Common myeloid progenitor, CD34-positive (primary cell): Measurements from ENCODE around the gene MRPS10.
"Not testable (repeated sequence)": the region's sequence is repeated elsewhere in the genome, so short reads cannot be mapped to it uniquely, and the experiment has no call there.

ENCODE experiments used
- CTCF ChIA-PET: fragments of 350-600 bp; sonication (Branson Sonifier 250); formaldehyde crosslinking; loops from one replicate; lab custom pipeline; 2021; ENCODE audit warnings: antibody characterized with exemption; lab: Charles Lee
- POLR2A ChIA-PET: fragments of 350-600 bp; sonication (Branson Sonifier 250); formaldehyde crosslinking; loops from one replicate; lab custom pipeline; 2021; ENCODE audit warnings: antibody characterized with exemption; lab: Charles Lee
- DNase-seq, 3 donors: peaks; one replicate each; pipeline versions ENCODE4 v3.0.0 to v3.0.0-alpha.2; 2013
- H3K27ac ChIP-seq, 2 experiments: 1 replicate in 1 of 2; 2 replicates in 1 of 2; pipeline ENCODE4 v1.7.0; 2013; ENCODE audit warnings: inconsistent platforms in 2 of 2, low read length in 2 of 2, mild to moderate bottlenecking in 2 of 2, low read depth in 1 of 2, moderate library complexity in 1 of 2; ENCODE audit not compliant: severe bottlenecking in 2 of 2, insufficient read depth in 1 of 2, poor library complexity in 1 of 2
- H3K27me3 ChIP-seq, 5 experiments: replicated peaks in 2 of 5; 1 replicate in 3 of 5; 2 replicates in 2 of 5; pipeline versions ENCODE4 v1.6.1 to v1.7.0; 2013; ENCODE audit warnings: low read length in 4 of 5, mild to moderate bottlenecking in 2 of 5, moderate library complexity in 2 of 5, inconsistent platforms in 1 of 5; ENCODE audit not compliant: insufficient read depth in 5 of 5, control insufficient read depth in 4 of 5
- H3K36me3 ChIP-seq, 4 experiments: 1 replicate in 2 of 4; 2 replicates in 2 of 4; pipeline versions ENCODE4 v1.6.1 to v1.7.0; 2013; ENCODE audit warnings: low read length in 3 of 4, control low read depth in 1 of 4, mild to moderate bottlenecking in 1 of 4; ENCODE audit not compliant: control insufficient read depth in 4 of 4, insufficient read depth in 4 of 4
- H3K4me1 ChIP-seq, 4 experiments: 1 replicate in 3 of 4; 2 replicates in 1 of 4; pipeline versions ENCODE4 v1.6.1 to v1.7.1; 2013; ENCODE audit warnings: low read length in 3 of 4, mild to moderate bottlenecking in 3 of 4, control low read depth in 1 of 4, inconsistent platforms in 1 of 4, moderate library complexity in 1 of 4; ENCODE audit not compliant: control insufficient read depth in 4 of 4, insufficient read depth in 4 of 4; ENCODE audit errors: control extremely low read depth in 1 of 4
- H3K4me3 ChIP-seq, 7 experiments: 1 replicate in 4 of 7; 2 replicates in 3 of 7; pipeline versions ENCODE4 v1.5.1 to v1.7.0; 2013; ENCODE audit warnings: mild to moderate bottlenecking in 7 of 7, low read length in 6 of 7, moderate library complexity in 6 of 7, inconsistent platforms in 2 of 7, low read depth in 2 of 7, control low read depth in 1 of 7; ENCODE audit not compliant: insufficient read depth in 4 of 7, control insufficient read depth in 1 of 7; ENCODE audit errors: extremely low read depth in 1 of 7
- H3K9me3 ChIP-seq, 5 experiments: 1 replicate in 4 of 5; 2 replicates in 1 of 5; pipeline versions ENCODE4 v1.6.1 to v1.7.1; 2013; ENCODE audit warnings: low read length in 4 of 5, mild to moderate bottlenecking in 2 of 5, inconsistent platforms in 1 of 5, low read depth in 1 of 5, moderate library complexity in 1 of 5; ENCODE audit not compliant: control insufficient read depth in 4 of 5, insufficient read depth in 2 of 5; ENCODE audit errors: control extremely low read depth in 1 of 5
- WGBS: methylation state at CpG from one replicate; pipeline ENCODE4 v1.1.5; 2013; ENCODE audit not compliant: insufficient coverage; 5-methylcytosine and 5-hydroxymethylcytosine counted together

Gene MRPS10

DNA sequence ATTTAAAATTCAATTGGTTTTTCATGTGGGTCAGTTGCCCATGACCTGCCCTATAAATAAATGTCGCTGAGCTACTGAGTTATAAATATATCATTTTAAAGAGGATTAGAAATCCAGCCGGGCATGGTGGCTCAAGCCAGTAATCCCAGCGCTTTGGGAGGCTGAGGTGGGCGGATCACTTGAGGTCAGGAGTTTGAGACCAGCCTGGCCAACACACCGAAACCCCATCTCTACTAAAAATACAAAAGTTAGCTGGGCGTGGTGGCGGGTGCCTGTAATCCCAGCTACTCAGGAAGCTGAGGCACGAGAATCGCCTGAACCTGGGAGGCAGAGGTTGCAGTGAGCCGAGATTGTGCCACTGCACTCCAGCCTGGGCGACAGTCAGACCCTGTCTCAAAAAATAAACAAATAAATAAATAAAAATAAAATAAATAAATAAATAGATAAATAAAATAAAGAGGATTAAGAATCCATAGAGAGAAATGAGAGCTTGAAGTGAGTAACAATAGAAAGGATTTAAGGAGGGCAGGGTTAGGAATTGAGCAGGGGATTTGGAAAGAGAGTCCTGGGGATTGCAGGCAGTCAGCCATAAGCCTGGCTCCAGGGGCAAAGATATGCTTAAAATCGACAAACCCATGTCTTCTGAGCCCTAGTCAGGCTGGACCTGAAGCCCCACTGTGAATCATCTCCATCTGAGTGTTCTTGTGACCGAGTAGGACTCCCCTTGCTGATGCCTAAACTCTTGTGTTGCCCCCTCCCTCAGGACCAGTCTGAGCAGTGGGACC, 15.3 kb downstream of the MRPS10 start:
- H3K36me3 ChIP-seq = peaks cover 4 to 21% (median 11%) of the 10 kb centered on the region in 4 experiments
- H3K4me1 ChIP-seq, H3K9me3 ChIP-seq, H3K27ac ChIP-seq, POLR2A ChIA-PET, H3K4me3 ChIP-seq, H3K27me3 ChIP-seq, DNase-seq: not testable (repeated sequence)
- 94% methylated on average over 9 of the region's 13 CpGs for WGBS
- CTCF ChIA-PET = interaction anchor here (0.9 to 1.8 kb wide), 4 partner anchors 12 to 76 kb away, joined by 3 to 7 read pairs (median 4); no protein-coding TSS in a partner anchor

- DNase-seq = no peak
- no peaks in the 10 kb centered on the region for H3K27me3 ChIP-seq
- peaks cover 4 to 17% (median 10%) of the 10 kb centered on the region in 4 experiments for H3K36me3 ChIP-seq
- H3K4me1 ChIP-seq = no peaks in the 10 kb centered on the region
- ChIA-PET POLR2A (no interaction called here), CTCF (no interaction called here)
- no peaks in the 10 kb centered on the region for H3K9me3 ChIP-seq
- no peak overlapping the region for H3K4me3 ChIP-seq
- 48% methylated on average over 2 of the region's 3 CpGs for WGBS
- no peak overlapping the region for H3K27ac ChIP-seq
Observed at GRCh38 chr6:42201382-42201781, 16.3 kb downstream of the MRPS10 start.

- Histone ChIP-seq H3K27me3 (no peaks in the 10 kb centered on the region), H3K9me3 (no peaks in the 10 kb centered on the region), H3K4me3 (no peak overlapping the region), H3K36me3 (peaks cover 3 to 11% (median 6%) of the 10 kb centered on the region in 4 experiments), H3K27ac (no peak overlapping the region), H3K4me1 (no peaks in the 10 kb centered on the region)
- 100% methylated on average over 1 of the region's 1 CpG for WGBS
- no peak for DNase-seq
- ChIA-PET POLR2A (no interaction called here), CTCF (interaction anchor here (0.7 to 2.0 kb wide), 3 partner anchors 15 to 33 kb away, joined by 3 to 5 read pairs (median 3); no protein-coding TSS in a partner anchor)
Observed at GRCh38 chr6:42200035-42200434, 17.6 kb downstream of the MRPS10 start.

DNA sequence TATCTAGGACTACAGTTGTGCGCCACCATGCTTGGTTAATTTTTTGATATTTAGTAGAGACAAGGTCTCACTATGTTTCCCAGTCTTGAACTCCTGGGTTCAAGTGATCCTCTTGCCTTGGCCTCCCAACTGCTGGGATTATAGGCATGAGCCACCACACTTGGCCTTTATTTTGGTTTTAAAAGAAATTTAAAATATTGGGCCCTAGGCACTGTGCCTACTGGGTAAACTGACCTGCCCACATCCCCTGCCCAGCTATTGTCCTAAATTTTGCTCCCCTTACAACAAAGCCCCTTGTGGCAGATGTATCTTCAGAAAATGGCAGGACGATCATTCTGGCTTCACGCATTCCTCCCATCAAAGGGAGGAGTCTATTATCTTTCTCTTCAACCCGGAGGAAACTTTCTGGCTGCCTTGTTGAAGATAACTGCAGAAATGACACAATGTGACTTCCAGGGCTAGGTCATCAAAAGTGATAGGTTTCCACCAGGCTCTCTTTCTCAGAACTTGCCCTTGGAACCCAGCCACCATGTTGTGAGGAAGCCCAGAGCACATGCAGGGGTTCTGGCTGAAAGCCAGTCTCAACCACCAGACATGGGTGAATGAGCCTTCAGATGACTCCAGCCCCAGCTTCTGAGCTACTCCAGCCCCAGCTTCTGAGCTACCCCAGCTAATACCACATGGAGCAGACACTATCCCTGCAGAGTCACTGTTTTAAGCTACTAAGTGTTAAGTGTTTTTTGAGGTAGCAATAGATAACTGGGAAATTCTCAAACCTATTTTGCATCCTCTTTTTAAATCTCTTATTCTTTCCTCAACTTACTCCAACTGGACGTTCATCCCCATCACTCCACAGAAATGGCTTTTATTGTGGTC, 18.3 kb downstream of the MRPS10 start:
- H3K27ac ChIP-seq = no peak overlapping the region
- no peaks in the 10 kb centered on the region for H3K4me1 ChIP-seq
- ChIA-PET POLR2A (no interaction called here), CTCF (interaction anchor here (0.7 to 2.0 kb wide), 3 partner anchors 14 to 33 kb away, joined by 3 to 5 read pairs (median 3); no protein-coding TSS in a partner anchor)
- H3K27me3 ChIP-seq = no peaks in the 10 kb centered on the region
- 98% methylated on average over 5 of the region's 5 CpGs for WGBS
- peak in 2 of 3 donors; percentile 18 to 49 for DNase-seq
- H3K4me3 ChIP-seq = no peak overlapping the region
- no peaks in the 10 kb centered on the region for H3K9me3 ChIP-seq
- H3K36me3 ChIP-seq = peaks cover 0 to 6% (median 3%) of the 10 kb centered on the region in 4 experiments

DNA sequence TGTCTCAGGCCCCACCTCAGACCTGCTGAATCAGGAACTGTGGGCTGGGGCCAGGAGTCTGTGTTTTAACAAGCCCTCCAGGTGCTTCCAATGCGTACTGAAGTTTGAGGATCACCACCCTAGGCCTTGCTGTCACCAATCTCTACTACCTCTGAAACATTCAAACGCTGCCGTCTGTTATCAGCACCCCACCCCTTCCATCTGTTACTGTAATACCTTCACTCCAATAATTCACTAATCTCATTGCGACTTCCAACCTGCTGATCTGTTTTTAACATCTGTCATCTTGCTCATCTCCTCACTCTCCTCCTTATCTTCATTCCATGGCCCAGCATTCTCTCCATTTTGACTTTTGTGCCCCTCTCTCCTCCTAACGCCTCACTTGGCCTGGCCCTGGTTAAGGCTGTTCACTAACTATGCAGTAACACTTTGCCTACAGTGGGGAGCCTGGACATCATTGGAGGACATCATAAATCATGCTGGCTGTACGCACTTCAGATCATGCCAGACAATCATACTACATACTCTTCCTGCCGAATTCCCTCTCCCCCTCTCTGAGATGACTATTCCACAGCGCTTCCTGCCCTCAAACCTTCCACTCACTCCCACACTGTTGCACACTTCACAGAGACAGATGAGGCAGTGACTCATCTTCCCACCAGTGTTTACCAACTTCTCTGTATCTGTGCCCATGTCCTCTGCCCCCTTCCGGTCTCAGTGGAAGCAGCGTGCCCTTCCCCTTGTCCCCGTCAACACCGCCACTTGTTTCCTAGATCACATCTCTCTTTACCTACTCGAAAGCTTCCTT, 19.9 kb downstream of the MRPS10 start:
- Histone ChIP-seq H3K4me1 (no peaks in the 10 kb centered on the region), H3K9me3 (no peaks in the 10 kb centered on the region), H3K27ac (peak overlapping the region in 1 of 2 experiments; percentile 26), H3K27me3 (no peaks in the 10 kb centered on the region), H3K36me3 (peaks cover 0 to 5% (median 3%) of the 10 kb centered on the region in 4 experiments), H3K4me3 (no peak overlapping the region)
- ChIA-PET POLR2A (no interaction called here), CTCF (no interaction called here)
- peak in 1 of 3 donors; percentile 16 for DNase-seq
- 95% methylated on average over 11 of the region's 13 CpGs for WGBS

GRCh38 chr6:42195415-42195814, 22.2 kb downstream of the MRPS10 start:
- no peak for DNase-seq
- H3K4me1 ChIP-seq = no peaks in the 10 kb centered on the region
- WGBS = 90% methylated on average over 3 of the region's 4 CpGs
- no peaks in the 10 kb centered on the region for H3K9me3 ChIP-seq
- CTCF ChIA-PET = interaction anchor here (1.6 kb wide), 1 partner anchor 19 kb away, joined by 4 read pairs; no protein-coding TSS in a partner anchor
- no peak overlapping the region for H3K27ac ChIP-seq
- H3K36me3 ChIP-seq = peaks cover 0 to 5% (median 2%) of the 10 kb centered on the region in 4 experiments
- H3K27me3 ChIP-seq = no peaks in the 10 kb centered on the region
- POLR2A ChIA-PET = no interaction called here
- H3K4me3 ChIP-seq = no peak overlapping the region
